GM21737 (cell line): ENCODE measurements around the gene THOC2.
"Not testable (repeated sequence)": the region's sequence is repeated elsewhere in the genome, so short reads cannot be mapped to it uniquely, and the experiment has no call there.

Source experiments
- ATAC-seq: cut with Tn5 transposase; IDR thresholded peaks from one replicate; pipeline ENCODE4 v1.9.1; 2021; ENCODE audit warnings: mild to moderate bottlenecking, moderate library complexity; ENCODE audit not compliant: unreplicated experiment

The THOC2 gene

GRCh38 chrX:123675154-123675553 lies 57.7 kb downstream of the THOC2 start:
- no peak for ATAC-seq

- no peak for ATAC-seq
These were observed 59.0 kb downstream of the THOC2 start for GRCh38 chrX:123673813-123674212.

GRCh38 chrX:123665197-123665596 lies 67.7 kb downstream of the THOC2 start:
- ATAC-seq: no peak

GRCh38 chrX:123664467-123665167 lies 68.2 kb downstream of the THOC2 start:
- ATAC-seq: not testable (repeated sequence)

GRCh38 chrX:123663720-123664119 lies 69.1 kb downstream of the THOC2 start:
- ATAC-seq: not testable (repeated sequence)

- ATAC-seq: not testable (repeated sequence)
These were observed 76.3 kb downstream of the THOC2 start for GRCh38 chrX:123656507-123656906.

- not testable (repeated sequence) for ATAC-seq
These were observed 84.1 kb downstream of the THOC2 start for GRCh38 chrX:123648811-123649181.

- ATAC-seq: no peak
These were observed 84.6 kb downstream of the THOC2 start for GRCh38 chrX:123648028-123648810.

GRCh38 chrX:123647244-123647643 lies 85.6 kb downstream of the THOC2 start:
- ATAC-seq: no peak

GRCh38 chrX:123629502-123629901 lies 103.3 kb downstream of the THOC2 start:
- no peak for ATAC-seq

GRCh38 chrX:123626962-123627361 lies 105.9 kb downstream of the THOC2 start:
- no peak for ATAC-seq

- no peak for ATAC-seq
These were observed 106.9 kb downstream of the THOC2 start for GRCh38 chrX:123625952-123626351.

- ATAC-seq: no peak
These were observed 107.4 kb downstream of the THOC2 start for GRCh38 chrX:123625477-123625876.

- ATAC-seq: no peak
These were observed 115.8 kb downstream of the THOC2 start for GRCh38 chrX:123617007-123617406.

- no peak for ATAC-seq
These were observed 121.9 kb downstream of the THOC2 start for GRCh38 chrX:123610915-123611314.

- no peak for ATAC-seq
These were observed 125.0 kb downstream of the THOC2 start for GRCh38 chrX:123607806-123608205.

- ATAC-seq: no peak
These were observed 125.6 kb downstream of the THOC2 start for GRCh38 chrX:123607270-123607669.

- no peak for ATAC-seq
These were observed 129.4 kb downstream of the THOC2 start for GRCh38 chrX:123603491-123603890.

GRCh38 chrX:123601437-123601836 lies 131.4 kb downstream of the THOC2 start:
- no peak for ATAC-seq

- ATAC-seq: no peak
These were observed 132.7 kb downstream of the THOC2 start for GRCh38 chrX:123600181-123600580.

GRCh38 chrX:123590842-123591486 lies 141.9 kb downstream of the THOC2 start:
- no peak for ATAC-seq

GRCh38 chrX:123588723-123589122 lies 144.1 kb downstream of the THOC2 start:
- ATAC-seq: no peak
